ENCODE results near the gene POLR2E. TPM values are rescaled to one million over a fixed set of nuclear protein-coding genes. Genes with fewer than 3 reads are reported as not detected.

Gene POLR2E
- total RNA-seq, 1 donor from 2014 or later, result 72.1 TPM

DNA sequence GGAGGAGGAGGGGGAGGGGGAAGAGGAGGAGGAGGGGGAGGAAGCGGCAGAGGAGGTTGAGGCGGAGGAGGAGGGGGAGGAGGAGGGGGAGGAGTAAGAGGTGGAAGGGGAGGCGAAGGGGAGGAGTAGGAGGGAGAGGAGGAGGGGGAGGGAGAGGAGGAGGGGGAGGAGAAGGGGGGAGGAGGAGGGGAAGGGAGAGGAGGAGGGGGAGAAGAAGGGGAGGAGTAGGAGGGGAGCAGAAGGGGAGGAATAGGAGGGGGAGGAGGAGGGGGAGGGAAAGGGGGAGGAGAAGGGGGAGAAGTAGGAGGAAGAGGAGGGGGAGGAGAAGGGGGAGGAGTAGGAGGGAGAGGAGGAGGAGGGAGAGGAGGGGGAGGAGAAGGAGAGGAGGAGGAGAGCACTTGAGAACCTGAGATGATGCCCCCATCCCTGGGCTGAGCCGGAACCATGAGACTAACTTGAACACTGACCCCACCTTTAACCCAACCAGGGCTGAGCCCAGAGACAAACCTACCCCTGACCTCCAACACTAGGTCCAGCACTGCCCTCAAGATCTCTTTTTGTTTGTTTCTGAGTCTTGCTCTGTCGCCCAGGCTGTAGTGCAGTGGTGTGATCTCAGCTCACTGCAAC is 42.7 kb downstream of the POLR2E start:
- no peaks in the 10 kb centered on the region for H3K4me1 ChIP-seq
- TF ChIP-seq, protein P1, sequence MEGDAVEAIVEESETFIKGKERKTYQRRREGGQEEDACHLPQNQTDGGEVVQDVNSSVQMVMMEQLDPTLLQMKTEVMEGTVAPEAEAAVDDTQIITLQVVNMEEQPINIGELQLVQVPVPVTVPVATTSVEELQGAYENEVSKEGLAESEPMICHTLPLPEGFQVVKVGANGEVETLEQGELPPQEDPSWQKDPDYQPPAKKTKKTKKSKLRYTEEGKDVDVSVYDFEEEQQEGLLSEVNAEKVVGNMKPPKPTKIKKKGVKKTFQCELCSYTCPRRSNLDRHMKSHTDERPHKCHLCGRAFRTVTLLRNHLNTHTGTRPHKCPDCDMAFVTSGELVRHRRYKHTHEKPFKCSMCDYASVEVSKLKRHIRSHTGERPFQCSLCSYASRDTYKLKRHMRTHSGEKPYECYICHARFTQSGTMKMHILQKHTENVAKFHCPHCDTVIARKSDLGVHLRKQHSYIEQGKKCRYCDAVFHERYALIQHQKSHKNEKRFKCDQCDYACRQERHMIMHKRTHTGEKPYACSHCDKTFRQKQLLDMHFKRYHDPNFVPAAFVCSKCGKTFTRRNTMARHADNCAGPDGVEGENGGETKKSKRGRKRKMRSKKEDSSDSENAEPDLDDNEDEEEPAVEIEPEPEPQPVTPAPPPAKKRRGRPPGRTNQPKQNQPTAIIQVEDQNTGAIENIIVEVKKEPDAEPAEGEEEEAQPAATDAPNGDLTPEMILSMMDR (IDR thresholded peaks at IDR 0.05), result no peak

GRCh38 chr19:1051791-1052190 is 43.4 kb downstream of the POLR2E start:
- Histone ChIP-seq H3K27ac (no peak overlapping the region), H3K36me3 (no peaks in the 10 kb centered on the region), H3K4me3 (no peak overlapping the region), H3K4me1 (no peaks in the 10 kb centered on the region), H3K27me3 (no peaks in the 10 kb centered on the region), H3K9me3 (peaks cover 6% of the 10 kb centered on the region in 2 donors)
- no peak for DNase-seq (ENCODE audit: low spot score in 2 of 2)
- intact Hi-C loops (cut with DNase I), result no loop called here
- TF ChIP-seq, protein P1 (IDR thresholded peaks at IDR 0.05), result no peak

More for the DNA sequence above, 42.7 kb downstream of the POLR2E start:
- Histone ChIP-seq H3K27me3 (no peaks in the 10 kb centered on the region), H3K27ac (no peak overlapping the region), H3K4me3 (no peak overlapping the region), H3K36me3 (no peaks in the 10 kb centered on the region), H3K9me3 (peaks cover 12 to 13% of the 10 kb centered on the region in 2 donors)
- DNase-seq (ENCODE audit: low spot score in 2 of 2), result no peak
- intact Hi-C loops (cut with DNase I), result no loop called here

DNA sequence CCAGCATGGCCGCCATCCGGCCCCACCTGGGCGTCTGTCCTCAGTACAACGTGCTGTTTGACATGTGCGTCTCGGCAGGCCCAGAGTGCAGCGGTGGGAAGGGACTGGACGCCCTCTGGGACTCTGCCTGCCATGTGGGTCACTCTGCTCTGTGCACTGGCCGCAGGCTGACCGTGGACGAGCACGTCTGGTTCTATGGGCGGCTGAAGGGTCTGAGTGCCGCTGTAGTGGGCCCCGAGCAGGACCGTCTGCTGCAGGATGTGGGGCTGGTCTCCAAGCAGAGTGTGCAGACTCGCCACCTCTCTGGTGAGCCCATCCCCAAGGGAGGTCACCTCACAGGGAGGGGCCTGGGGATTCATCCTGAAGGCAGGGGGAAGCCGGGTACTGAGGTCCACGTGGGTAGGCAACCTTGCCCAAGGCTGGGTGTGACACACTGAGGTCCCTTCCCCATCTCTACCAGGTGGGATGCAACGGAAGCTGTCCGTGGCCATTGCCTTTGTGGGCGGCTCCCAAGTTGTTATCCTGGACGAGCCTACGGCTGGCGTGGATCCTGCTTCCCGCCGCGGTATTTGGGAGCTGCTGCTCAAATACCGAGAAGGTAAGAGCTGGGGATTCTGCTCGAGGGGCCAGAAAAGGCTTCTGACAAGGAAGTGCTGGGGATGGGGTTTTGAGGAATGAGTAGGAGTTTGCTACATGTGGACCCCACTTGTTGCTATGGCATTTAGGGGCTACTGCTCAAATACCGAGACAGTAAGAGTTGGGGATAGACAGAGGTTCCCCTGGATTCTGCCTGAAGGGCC is 44.0 kb downstream of the POLR2E start:
- intact Hi-C loops (cut with DNase I), result no loop called here
- Histone ChIP-seq H3K27me3 (no peaks in the 10 kb centered on the region), H3K36me3 (no peaks in the 10 kb centered on the region), H3K4me3 (no peak overlapping the region), H3K27ac (no peak overlapping the region), H3K4me1 (no peaks in the 10 kb centered on the region), H3K9me3 (peaks cover 0 to under 1% of the 10 kb centered on the region in 2 donors)
- TF ChIP-seq, protein P1 (IDR thresholded peaks at IDR 0.05), result no peak
- no peak for DNase-seq (ENCODE audit: low spot score in 2 of 2)

DNA sequence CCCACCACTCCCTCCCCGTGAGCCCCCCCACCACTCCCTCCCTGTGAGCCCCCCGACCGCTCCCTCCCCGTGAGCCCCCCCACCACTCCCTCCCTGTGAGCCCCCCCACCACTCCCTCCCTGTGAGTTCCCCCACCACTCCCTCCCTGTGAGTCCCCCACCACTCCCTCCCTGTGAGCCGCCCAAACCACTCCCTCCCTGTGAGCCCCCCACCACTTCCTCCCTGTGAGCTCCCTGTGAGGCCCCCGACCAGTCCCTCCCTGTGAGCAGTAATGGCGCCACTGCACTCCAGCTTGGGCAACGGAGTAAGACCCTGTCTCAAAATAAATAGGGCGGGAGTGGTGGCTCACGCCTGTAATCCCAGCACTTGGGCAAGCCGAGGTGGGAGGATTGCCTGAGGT is 45.4 kb downstream of the POLR2E start:
- H3K4me1 ChIP-seq, result no peaks in the 10 kb centered on the region
- intact Hi-C loops (cut with DNase I), result no loop called here
- H3K27ac ChIP-seq, result no peak overlapping the region
- no peaks in the 10 kb centered on the region for H3K27me3 ChIP-seq
- TF ChIP-seq, protein P1 (IDR thresholded peaks at IDR 0.05), result no peak
- H3K9me3 ChIP-seq, result no peaks in the 10 kb centered on the region
- no peaks in the 10 kb centered on the region for H3K36me3 ChIP-seq
- DNase-seq (ENCODE audit: low spot score in 2 of 2), result no peak
- H3K4me3 ChIP-seq, result no peak overlapping the region

DNA sequence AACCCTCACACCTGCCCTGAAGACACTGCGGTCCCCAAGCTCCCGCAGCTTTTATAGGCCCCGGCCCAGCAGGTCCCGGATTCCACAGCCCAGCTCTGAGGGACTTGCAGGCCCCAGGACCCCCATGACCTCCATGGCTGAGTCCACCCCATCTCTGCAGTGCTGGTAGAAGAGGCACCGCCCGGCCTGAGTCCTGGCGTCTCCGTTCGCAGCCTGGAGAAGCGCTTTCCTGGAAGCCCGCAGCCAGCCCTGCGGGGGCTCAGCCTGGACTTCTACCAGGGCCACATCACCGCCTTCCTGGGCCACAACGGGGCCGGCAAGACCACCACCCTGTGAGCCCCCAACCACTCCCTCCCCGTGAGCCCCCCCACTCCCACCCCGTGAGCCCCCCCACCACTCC is 46.1 kb downstream of the POLR2E start:
- Histone ChIP-seq H3K4me3 (no peak overlapping the region), H3K4me1 (no peaks in the 10 kb centered on the region), H3K36me3 (no peaks in the 10 kb centered on the region), H3K27me3 (no peaks in the 10 kb centered on the region), H3K9me3 (no peaks in the 10 kb centered on the region), H3K27ac (no peak overlapping the region)
- TF ChIP-seq, protein P1 (IDR thresholded peaks at IDR 0.05), result no peak
- intact Hi-C loops (cut with DNase I), result no loop called here
- DNase-seq (ENCODE audit: low spot score in 2 of 2), result no peak

Data from ascending aorta (tissue), 2 donors.